NB4 (cell line): Measurements from ENCODE around the gene ATP10A.

Experiments used
- CTCF ChIP-seq: IDR thresholded peaks from one replicate; pipeline ENCODE4 v1.5.1; 2012; ENCODE audit warnings: low read depth, low read length
- MAX ChIP-seq: IDR thresholded peaks from 2 replicates; pipeline ENCODE4 v1.6.1; 2011; ENCODE audit warnings: low read depth, low read length
- MYC ChIP-seq: IDR thresholded peaks from 2 replicates; pipeline ENCODE4 v1.6.1; 2011; ENCODE audit warnings: low read depth, low read length
- POLR2A ChIP-seq: IDR thresholded peaks from 2 replicates; pipeline ENCODE4 v1.6.1; 2011; ENCODE audit warnings: mild to moderate bottlenecking; ENCODE audit not compliant: insufficient read length; ENCODE audit errors: extremely low read depth

- TF ChIP-seq CTCF (no peak), MAX (no peak), POLR2A (no peak), MYC (no peak)
Measured at GRCh38 chr15:25661898-25662297, 201.2 kb downstream of the ATP10A start.
